ENCODE data around the gene SCYL1.

SCYL1 gene

DNA sequence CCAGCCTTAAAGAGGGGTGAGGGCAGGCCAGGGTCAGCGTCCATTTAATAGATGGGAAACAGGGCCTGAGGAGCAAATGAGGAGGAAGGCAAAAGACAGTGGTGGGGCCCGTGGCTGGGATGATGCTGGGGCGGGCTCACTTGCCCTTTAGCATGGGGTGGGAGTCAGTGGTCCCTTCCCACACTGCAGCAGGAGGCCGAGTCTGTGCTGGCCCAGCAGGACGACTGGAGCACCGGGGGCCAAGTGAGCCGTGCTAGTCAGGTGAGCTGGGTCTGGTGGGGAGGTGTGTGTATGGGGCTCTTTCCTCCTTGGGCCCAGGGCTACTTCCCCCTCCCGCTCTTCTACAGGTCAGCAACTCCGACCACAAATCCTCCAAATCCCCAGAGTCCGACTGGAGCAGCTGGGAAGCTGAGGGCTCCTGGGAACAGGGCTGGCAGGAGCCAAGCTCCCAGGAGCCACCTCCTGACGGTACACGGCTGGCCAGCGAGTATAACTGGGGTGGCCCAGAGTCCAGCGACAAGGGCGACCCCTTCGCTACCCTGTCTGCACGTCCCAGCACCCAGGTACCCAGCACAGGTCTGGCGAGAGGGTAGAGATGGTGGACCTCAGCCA is 12.8 kb downstream of the SCYL1 start:
- DNase-seq, result no peak

DNA sequence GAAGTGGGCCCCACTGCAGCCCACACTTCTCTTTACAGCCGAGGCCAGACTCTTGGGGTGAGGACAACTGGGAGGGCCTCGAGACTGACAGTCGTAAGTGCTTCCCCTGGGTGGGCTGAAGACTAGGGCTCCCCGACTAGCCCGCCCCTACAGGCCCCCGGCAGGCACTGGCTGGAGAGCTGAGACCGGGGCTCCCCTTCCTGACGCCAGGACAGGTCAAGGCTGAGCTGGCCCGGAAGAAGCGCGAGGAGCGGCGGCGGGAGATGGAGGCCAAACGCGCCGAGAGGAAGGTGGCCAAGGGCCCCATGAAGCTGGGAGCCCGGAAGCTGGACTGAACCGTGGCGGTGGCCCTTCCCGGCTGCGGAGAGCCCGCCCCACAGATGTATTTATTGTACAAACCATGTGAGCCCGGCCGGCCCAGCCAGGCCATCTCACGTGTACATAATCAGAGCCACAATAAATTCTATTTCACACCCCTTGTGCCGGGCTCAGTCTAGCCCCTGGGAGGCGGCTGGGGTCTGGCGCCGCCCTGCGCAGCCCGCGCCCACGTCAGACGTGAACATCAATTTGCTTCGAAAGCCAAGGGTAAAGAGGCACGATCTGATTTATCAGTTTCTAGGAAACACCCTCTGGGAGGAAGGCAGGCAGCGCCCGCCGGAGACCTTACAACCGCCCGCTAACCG is 13.5 kb downstream of the SCYL1 start:
- DNase-seq, result no peak

DNA sequence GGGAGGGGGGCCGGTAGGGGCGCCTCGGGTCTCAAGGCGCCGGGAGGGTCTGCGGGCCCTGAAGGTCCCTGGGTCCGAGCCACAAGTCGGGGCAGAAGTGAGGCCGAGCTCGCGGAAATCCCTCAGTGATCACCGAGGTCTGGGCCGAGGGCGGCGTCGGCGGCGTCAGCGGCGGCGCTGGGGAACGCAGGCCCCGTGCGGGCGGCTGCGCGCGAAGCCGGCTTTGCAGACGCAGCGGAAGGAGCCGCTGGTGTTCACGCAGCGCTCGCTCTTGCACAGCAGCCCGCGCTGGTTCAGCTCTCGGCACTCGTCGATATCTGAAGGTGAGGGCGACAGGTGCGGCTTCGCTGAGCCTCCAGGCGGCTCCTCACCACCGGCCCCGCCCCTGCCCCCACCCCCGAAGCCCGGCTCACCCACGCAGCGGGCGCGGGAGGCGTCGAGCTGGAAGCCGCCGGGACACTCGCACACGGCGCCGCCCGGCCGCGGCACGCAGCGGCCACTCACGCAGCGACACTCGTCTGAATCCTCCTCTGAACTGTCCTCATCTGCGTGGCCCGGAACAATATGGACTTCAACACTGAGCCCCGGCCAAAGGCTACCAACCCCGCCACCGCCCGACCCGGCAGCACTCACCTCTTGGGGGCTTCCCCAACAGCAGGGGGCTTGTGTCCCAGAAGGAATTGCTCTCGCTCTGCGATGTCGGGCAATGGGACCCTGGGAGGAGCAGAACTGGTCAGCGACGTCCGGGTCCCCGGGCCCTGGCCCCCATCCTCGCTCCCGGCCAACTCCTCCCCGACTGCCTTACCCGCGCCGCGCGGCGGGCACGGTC is 14.2 kb downstream of the SCYL1 start:
- DNase-seq, result no peak

DNA sequence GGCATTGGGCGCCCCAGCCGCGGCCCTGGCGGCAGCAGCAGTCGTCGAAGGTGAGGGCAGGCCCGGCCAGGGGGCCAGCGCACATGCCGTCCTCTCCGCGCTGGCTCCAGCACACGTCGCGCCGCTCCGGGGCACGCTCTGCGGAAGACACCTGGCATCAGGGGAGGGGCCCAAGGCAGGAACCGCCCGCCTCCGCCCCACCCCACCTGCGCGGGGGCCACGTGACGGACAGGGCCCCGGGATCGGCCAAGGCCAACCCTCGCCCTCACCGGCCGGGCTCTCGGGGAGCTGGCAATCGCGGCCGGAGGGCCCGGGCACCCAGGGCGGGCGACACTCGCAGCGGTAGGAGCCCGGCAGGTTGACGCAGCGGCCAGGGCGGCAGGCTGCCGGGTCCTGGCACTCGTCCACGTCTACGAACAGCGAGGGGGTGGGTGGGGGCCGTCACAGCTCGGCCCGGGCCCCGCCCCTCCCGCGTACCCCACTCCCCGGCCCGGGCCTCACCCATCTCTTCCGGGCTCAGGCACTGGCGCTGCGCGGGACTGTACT is 14.9 kb downstream of the SCYL1 start:
- DNase-seq, result no peak

DNA sequence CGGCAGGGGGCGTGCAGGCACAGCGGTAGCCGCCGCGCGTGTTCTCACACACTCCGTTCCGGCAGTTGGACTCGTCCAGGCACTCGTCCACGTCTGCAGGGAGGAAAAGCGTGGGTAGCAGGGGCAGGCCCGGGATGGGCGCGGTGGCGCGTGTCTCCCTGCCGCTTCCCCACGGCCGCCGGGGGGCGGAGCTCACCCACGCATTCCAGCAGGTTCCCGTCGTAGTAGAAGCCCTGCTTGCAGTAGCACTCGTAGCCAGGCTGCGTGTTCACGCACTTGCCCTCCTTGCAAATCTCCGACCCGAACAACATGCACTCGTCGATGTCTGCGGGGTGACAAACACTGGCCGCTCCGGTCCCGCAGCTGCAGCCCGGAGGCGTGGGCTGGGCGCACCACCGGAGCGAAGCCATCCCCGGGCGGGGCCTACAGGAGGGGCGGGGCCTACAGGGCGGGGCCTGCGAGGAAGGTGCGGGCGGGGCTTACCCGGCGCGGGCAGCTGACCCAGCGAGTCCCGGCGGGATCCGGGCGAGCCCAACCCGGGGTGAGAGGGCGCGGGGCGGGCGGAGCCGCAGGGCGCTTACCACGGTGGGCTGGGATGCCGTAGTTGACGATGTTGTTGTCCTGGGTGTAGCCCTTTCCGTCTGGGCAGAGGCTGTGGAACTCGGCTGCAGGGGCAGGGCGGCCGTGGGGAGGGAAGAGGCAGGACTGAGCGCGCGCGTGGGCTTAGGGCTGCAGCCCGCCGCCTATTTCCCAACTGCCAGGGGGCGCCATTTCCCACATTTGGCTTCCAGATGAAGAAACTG is 15.6 kb downstream of the SCYL1 start:
- DNase-seq, result peak; percentile 98

DNA sequence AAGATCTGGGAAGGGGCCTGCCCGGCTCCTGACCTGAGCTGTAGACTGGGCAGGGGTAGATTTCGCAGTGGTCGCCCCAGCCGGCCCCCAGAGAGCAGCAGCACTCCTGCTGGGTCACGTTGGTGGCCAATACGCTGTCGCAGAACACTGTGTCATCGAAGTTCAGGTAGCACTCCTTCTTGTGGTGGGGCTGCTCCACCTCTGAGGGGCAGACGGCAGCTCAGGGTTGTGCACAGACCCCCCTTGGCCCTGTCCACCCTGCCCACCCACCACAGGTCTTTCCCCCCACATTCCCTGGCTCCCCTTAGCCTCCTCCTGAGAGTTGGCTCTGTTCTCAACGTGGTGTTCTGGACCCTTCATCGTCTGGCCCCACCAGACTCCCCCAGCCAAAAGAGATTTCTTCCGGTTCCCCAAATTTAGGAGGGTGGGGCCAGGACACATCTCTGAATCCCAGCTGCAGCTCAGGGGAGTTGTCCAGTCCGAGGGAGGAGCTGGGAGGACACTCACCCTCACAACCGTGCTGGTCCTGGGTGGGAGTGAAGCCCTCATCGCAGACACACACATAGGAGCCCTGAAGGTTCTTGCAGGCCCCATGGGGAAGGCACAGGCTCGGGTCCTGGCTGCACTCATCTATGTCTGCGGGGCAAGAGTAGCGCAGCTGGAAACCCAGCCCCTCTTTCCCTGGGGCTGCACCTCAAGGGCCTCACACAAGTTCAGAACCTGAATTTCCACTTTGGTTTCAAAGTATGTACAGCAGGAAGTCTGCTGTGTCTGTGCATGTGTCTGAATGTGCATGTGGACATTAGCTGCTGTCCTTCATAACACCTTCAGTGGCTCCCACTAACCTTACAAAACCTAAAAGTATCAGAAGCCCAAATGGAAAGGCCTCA is 16.5 kb downstream of the SCYL1 start:
- DNase-seq, result no peak

DNA sequence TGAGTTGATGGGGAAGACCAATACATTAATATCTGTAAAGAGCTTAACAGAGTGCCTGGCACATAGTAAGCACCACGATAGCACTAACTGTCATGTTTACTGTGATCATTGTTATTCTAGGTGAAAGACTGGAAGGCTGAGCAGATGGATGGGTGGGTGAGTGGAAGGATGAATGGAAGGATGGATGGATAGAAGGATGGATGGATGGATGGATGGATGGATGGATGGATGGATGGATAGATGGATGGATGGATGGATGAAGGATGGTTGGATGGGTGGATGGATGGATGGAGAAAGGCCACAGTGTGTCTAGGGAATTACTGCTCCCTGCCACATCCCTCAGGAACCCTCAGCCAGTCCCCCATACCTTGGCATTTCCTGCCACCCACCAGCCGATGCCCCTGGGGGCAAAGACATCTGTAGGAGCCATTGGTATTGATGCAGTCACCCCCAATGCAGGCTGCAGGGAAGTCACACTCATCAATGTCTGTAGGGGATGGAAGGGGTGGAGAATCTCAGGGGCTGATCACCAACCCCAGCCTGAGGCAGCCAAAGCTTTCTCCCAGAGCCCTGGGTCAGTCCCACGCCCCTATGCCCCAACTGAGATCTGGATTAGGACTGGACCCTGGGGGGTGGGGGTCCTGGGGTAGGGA is 18.0 kb downstream of the SCYL1 start:
- no peak for DNase-seq

DNA sequence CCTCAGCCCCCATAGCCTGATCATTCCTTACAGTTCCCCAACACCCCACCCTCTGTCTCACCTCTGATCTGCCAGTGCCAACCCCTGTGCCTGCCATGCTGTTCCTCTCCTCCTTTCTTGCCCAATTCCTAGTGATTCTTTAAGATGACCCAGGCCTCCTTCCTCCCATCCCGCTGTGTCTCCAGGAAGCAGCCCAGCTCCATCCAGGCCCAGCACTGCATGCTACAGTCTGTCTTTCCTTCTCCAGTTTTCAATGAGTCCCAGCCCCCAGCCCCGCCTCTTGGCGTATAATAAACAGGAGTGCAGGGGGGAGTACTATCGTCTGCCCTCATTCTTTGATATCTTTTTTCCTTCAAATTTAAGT is 21.0 kb downstream of the SCYL1 start:
- DNase-seq, result no peak

DNA sequence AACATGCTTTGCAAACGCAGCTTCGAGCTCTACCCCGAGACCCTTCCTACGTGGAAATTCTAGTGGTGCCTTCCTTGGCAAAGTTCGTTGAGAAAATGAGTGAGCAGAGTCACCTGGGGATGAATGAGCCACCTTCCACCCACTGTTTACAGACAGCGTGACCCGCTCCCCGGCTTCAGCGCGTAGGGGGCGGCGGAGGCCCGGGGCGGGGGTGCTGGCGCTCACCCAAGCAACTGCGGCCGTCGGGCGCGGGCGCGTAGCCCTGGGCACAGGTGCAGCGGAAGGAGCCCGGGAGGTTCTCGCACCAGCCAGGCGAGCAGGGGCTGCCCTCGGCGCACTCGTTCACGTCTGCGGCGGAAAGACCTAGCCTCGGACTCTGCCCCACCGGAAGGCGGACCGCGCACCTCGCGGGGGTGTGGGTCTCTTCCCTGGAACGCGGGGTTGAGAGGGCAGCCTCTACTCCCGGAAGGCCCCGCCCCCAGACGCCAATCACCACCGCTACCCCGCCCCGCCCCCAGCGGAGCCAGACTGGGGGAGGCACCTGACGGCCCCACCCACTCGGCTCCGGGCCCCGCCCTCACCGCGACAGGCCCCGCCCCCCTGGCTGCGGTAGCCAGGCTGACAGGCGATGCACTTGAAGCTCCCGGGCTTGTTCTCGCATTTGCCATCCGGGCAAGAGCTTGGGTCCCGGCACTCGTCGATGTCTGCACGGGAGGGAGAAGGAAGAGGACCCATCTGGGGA is 21.5 kb downstream of the SCYL1 start:
- peak; percentile 88 for DNase-seq

DNA sequence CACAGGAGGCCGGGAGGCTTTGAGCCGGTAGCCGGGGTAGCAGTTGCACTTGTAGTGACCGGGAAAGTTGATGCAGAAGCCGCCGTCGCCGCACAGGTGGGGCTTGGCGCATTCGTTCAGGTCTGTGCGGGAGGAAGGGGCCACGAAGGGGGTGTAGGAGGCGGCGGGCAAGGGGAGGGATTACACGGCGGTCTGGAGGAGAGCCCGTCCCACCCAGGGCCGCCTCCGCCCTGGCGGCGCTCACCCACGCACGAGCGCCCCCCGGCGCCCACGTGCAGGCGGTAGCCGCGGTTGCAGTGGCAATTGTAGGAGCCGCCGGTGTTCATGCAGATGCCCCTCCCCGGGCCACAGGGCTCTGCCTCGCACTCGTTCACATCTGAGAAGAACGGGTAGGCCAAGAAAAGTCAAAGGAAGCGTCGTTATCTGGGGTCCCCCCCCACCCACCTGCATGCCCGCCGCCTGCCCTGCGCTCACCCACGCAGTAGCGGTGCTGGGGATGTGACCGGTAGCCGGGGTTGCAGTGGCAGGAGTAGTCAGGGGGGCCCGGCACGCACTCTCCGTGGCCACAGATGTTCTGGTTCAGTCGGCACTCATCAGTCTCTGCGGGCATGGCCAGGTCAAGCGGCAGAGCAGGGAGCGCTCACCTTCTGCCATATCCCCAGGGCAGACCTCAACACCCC is 22.7 kb downstream of the SCYL1 start:
- DNase-seq, result no peak

DNA sequence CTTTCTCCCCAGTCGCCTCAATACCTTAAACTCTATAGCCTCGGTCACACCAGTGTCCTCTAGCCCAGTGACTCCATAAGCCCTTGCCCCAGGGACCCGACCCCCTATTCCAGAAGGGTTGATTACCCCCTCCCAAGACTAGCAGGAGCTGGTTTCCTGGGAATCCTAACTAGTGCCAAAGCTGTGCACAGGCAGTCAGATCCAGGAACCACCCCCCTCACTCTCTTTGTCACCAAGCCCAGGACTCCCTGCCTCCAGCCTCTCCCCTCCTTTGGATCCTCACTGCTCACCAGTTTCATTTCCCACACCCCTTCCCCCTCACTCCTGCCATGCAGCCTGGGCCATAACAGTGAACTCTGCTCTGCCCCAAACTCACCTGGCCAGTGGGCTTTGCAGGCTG is 23.5 kb downstream of the SCYL1 start:
- peak; percentile 20 for DNase-seq

DNA sequence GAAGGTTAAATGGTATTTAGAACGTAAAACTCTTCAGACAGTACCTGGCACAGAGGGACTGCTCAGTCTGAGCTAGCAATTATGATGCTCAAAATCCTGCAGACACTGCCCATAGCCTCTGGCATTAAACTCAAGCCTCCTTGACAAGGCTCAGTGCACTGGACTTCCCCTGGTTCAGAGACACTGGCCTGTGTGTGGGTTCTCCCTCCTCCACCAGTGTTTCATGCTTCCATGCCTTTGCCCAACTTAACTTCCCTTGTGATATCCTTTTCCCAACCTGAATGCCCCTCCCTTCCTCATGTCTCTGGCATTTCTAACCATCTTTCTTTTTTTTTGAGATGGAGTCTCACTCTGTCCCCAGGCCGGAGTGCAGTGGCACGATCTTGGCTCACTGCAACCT is 24.2 kb downstream of the SCYL1 start:
- DNase-seq, result peak; percentile 30

DNA sequence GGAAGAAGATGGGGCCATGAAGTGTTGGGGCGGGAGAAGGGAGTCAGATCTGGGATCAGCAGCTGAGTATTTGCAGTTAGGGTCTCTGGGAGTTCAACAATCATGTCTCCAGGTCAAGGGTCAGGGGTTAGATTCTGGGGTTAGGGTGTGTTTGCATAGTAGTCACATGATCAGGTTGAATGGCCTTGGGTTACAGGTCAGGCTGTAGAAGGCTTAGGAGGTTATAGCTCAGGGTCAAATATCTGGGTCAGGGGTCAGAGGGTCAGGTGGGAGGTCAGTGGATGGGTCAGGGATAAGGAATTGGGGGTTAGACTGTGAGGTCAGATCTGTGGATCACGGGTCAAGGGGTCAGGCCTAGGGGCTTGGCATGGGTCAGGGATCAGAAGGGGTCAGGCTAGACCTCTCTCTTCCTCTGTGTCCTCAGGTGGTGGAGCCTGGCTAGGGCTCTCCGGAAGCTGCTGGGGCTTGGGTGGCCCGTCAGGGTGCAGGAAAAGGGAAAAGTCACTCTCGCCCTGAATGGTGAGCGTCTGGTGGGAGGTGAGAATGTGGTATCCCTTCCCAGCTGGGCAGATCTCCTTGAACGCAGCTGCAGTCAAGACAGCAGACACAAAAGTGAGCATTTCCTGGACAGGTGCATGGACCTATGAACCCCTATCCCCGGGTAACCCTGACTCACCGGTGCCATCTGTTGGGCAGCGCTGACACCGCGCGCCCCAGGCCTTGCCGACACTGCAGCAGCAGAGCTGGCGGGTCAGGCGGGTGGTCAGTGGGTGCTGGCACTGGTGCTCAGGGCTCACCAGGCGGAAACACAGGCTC is 26.9 kb downstream of the SCYL1 start:
- DNase-seq, result peak; percentile 40

DNA sequence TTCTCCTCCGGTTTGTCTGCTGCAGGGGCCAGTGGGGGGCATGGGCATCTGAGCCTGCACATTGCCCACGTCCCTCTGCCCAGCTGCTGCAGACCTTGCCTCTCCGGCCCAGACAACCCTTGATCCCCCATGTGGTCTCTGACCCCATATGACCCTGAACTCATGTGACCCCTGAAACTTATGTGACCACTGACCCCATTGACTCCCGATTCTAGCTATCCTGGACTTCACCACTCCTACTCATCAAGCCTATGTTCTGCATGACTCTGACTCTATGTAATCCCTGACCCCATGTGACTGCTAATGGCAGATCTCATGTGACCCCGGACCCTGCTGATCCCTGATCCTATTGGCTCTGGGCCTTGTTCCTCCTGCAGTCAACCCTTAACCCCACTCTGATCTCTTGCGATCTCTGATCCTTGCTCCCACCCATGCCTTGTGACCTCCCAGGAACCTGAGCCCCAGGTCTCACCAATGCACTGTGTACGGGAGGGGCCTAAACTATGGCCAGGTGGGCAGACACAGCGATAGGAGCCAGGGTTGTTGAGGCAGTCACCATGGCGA is 27.6 kb downstream of the SCYL1 start:
- DNase-seq, result peak; percentile 84

DNA sequence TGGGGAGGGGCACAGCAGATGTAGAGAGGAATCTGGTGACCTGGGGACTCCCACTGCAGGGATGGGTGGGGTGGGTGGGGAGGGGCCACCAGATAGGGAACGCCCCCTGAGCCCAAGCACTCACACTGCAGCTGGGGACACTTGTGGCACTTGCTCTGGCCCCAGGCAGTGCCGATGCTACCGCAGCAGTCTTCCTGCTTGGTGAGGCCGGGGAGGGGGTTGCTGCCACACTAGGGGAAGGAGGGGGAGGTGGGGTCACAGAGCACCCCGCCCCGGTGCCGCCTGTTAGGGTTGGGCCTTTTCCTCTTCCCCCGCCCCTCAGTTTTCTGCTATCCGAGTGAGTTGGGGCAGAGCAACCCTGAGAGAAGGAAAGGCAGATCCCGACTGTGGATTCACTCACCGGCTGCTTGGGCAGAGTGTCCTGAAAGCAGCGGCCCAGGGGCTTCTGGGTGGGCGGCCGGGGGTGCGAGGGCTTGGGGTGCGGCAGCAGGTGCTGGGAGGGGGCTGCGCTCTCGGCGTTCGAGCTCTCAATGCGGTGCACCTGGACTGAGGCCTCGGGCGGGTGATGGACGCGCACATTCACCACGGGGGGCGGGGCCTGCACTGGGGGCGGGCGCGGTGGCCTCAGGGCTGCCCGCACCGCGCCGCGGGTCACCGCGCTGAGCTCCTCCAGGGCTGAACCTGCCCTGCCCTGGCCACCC is 28.6 kb downstream of the SCYL1 start:
- peak; percentile 49 for DNase-seq

DNA sequence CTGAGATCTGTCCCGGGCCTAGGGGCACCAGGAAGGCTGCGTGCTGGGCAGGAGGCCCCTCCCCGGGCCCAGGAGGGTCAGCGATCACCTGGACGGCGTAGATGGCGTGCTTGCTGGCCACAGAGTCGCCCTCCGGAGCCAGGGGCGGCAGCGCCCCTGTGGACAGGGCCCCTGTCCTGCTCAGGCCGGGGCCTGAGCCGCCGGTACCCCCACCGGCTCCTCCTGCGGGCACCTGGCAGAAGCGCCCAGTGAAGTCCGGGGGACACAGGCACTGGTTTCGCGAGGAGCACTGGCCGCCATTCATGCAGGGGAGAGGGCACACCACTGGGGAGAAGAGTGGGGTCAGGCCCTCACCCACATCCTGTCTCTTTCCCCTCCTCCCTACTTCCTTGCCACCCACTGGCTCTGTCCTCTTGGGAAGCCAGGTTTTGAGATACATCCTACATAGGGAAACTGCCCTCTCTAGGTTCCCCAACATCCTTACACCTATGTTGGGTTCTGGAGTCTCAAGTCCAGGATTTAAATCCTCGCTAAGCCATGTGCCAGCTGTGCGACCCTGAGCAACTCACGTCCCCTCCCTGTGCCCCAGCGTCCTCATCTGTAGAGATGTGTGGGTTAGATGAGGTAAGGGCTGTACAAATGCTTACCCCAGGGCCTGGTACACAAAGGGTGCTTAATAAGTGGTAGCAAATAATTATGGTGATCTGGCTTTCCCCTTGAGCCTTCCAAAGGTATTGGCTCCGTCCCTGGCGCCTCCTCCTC is 29.4 kb downstream of the SCYL1 start:
- no peak for DNase-seq

DNA sequence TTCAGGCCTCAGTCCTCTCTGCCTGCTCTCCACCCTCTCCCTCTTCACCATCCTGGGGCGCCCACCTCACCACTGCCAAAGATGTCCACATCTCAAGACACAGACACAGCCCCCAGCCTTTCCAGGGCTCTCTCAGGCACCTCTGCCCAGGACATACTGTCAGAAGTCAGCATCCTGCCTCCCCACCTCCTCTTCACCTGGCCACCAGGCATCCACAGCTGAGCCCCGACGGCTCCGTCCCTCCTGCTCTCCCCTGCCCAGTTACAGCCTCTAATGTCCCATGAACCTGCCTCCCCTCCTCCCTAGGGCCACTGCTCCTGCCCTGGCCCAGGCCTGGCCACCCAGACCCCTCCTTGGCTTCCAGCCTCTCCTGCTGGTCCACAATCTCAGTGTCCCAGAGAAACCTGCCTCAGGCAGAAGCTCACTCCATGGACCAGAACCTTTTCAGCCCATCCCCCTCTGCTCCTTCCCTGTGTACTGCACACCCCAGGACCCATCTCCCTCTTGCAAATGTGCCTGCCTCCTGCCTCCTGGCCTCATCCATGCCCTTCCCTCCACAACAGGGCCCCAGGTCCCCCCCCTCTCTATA is 30.1 kb downstream of the SCYL1 start:
- no peak for DNase-seq

All from inflammatory macrophage treated with lipopolysaccharide for 4 hours (primary cell).